A549 (cell line): ENCODE measurements around the gene RASSF6.

ENCODE experiments used
- CHD2 ChIP-seq: fragments of 150-350 bp; IDR thresholded peaks from 2 replicates; pipeline ENCODE4 v1.6.1; 2014; ENCODE audit warnings: low read length; ENCODE audit not compliant: partially characterized antibody
- CTCF ChIP-seq: fragments of >200 bp; sonication (Bioruptor Twin); formaldehyde crosslinking; IDR thresholded peaks from 3 replicates; pipeline ENCODE4 v1.5.1; 2016
- FOSL2 ChIP-seq, 2 experiments: fragments of 450-650 bp in 1 of 2; fragments of >200 bp in 1 of 2; sonication (Bioruptor Twin) in 1 of 2; formaldehyde crosslinking; IDR thresholded peaks; 2 replicates each; pipeline versions ENCODE4 v1.5.0 to v1.6.1; 2016 to 2020; ENCODE audit warnings: mild to moderate bottlenecking in 1 of 2, moderate library complexity in 1 of 2
- HOXA7 ChIP-seq: fragments of 250-450 bp; sonication (Bioruptor Pico); IDR thresholded peaks from 2 replicates; pipeline ENCODE4 v1.5.0; 2020; ENCODE audit warnings: mild to moderate bottlenecking, moderate library complexity
- JUN ChIP-seq, 2 experiments: fragments of >200 bp; sonication (Bioruptor Twin); formaldehyde crosslinking; IDR thresholded peaks; 2 replicates in 1 of 2; 3 replicates in 1 of 2; pipeline ENCODE4 v1.6.1; 2016 to 2017
- RAD21 ChIP-seq, 2 experiments: fragments of >200 bp in 1 of 2; sonication (Bioruptor Twin) in 1 of 2; formaldehyde crosslinking in 1 of 2; IDR thresholded peaks in 1 of 2; conservative IDR thresholded peaks in 1 of 2; 2 replicates in 1 of 2; 3 replicates in 1 of 2; pipeline ENCODE4 v1.6.1; 2012 to 2018; ENCODE audit warnings: inconsistent platforms in 1 of 2
- ZFP36 ChIP-seq: fragments of 450-650 bp; IDR thresholded peaks from 2 replicates; pipeline ENCODE4 v1.6.1; 2014; ENCODE audit warnings: borderline replicate concordance; ENCODE audit not compliant: partially characterized antibody
- TF ChIP-seq, protein P1 (sequence below): IDR thresholded peaks from 2 replicates; pipeline ENCODE4 v1.6.1; 2012

GRCh38 chr4:73597594-73597993 is 22.6 kb downstream of the RASSF6 start:
- TF ChIP-seq RAD21 (conservative IDR thresholded peaks at IDR 0.05 in 1 of 2, IDR thresholded peaks at IDR 0.05 in 1 of 2), result no peak
- TF ChIP-seq, protein P1, sequence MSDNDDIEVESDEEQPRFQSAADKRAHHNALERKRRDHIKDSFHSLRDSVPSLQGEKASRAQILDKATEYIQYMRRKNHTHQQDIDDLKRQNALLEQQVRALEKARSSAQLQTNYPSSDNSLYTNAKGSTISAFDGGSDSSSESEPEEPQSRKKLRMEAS, result no peak
- TF ChIP-seq FOSL2 (IDR thresholded peaks at IDR 0.05), result no peak
- TF ChIP-seq FOSL2 (CRISPR knock-in tag; IDR thresholded peaks at IDR 0.05), result no peak
- no peak for TF ChIP-seq JUN (IDR thresholded peaks at IDR 0.05)
- no peak for TF ChIP-seq CTCF
- TF ChIP-seq ZFP36, result no peak
- no peak for TF ChIP-seq CHD2
- TF ChIP-seq HOXA7, result no peak
